Measurements from ENCODE around the gene AKR1B15.
"Not testable (repeated sequence)": the region's sequence is repeated elsewhere in the genome, so short reads cannot be mapped to it uniquely, and the experiment has no call there.

The AKR1B15 gene

GRCh38 chr7:134533288-134533771 is 15.6 kb upstream of the AKR1B15 start:
- DNase-seq: no peak

GRCh38 chr7:134534633-134535032 is 14.3 kb upstream of the AKR1B15 start:
- DNase-seq: no peak

- DNase-seq: no peak
Measured at GRCh38 chr7:134535272-134535918, 13.5 kb upstream of the AKR1B15 start.

GRCh38 chr7:134535919-134536299 is 13.0 kb upstream of the AKR1B15 start:
- DNase-seq: no peak

GRCh38 chr7:134536558-134536957 is 12.4 kb upstream of the AKR1B15 start:
- DNase-seq: not testable (repeated sequence)

GRCh38 chr7:134537273-134537781 is 11.6 kb upstream of the AKR1B15 start:
- DNase-seq: not testable (repeated sequence)

- DNase-seq: no peak
Measured at GRCh38 chr7:134539380-134540004, 9.4 kb upstream of the AKR1B15 start.

- not testable (repeated sequence) for DNase-seq
Measured at GRCh38 chr7:134541501-134542194, 7.3 kb upstream of the AKR1B15 start.

- no peak for DNase-seq
Measured at GRCh38 chr7:134542195-134542771, 6.6 kb upstream of the AKR1B15 start.

- DNase-seq: no peak
Measured at GRCh38 chr7:134545380-134545779, 3.5 kb upstream of the AKR1B15 start.

GRCh38 chr7:134545918-134546317 is 3.0 kb upstream of the AKR1B15 start:
- DNase-seq: no peak

GRCh38 chr7:134546955-134547354 is 2.0 kb upstream of the AKR1B15 start:
- no peak for DNase-seq

- DNase-seq: peak; percentile 18 to 44
Measured at GRCh38 chr7:134547397-134548054, 1.4 kb upstream of the AKR1B15 start.

- no peak for DNase-seq
Measured at GRCh38 chr7:134549366-134549765, 456 bp downstream of the AKR1B15 start.

- no peak for DNase-seq
Measured at GRCh38 chr7:134552105-134552504, 3.2 kb downstream of the AKR1B15 start.

GRCh38 chr7:134553976-134554375 is 5.1 kb downstream of the AKR1B15 start:
- DNase-seq: no peak

- DNase-seq: no peak
Measured at GRCh38 chr7:134554417-134554966, 5.6 kb downstream of the AKR1B15 start.

- DNase-seq: no peak
Measured at GRCh38 chr7:134557391-134557790, 8.5 kb downstream of the AKR1B15 start.

GRCh38 chr7:134558370-134558769 is 9.5 kb downstream of the AKR1B15 start:
- DNase-seq: no peak

GRCh38 chr7:134561616-134562015 is 12.7 kb downstream of the AKR1B15 start:
- DNase-seq: not testable (repeated sequence)

- no peak for DNase-seq
Measured at GRCh38 chr7:134562136-134562535, 13.2 kb downstream of the AKR1B15 start.

- DNase-seq: not testable (repeated sequence)
Measured at GRCh38 chr7:134563398-134563749, 14.5 kb downstream of the AKR1B15 start.

Data from NCI-H446 (cell line).